ENCODE data around the gene BPIFB6. TPM values are rescaled to one million over a fixed set of nuclear protein-coding genes. Genes with fewer than 3 reads are reported as not detected.

BPIFB6 gene
- polyA plus RNA-seq, 1 of the 3 experiments (the other 2 are of a cell fraction): not detected

GRCh38 chr20:33034115-33034514, 2.7 kb downstream of the BPIFB6 start:
- Histone ChIP-seq H3K27ac (ENCODE audit: low read depth in 2 of 2, low read length in 1 of 2) (no peak overlapping the region), H3K36me3 (replicated peaks in 1 of 2; ENCODE audit: control insufficient read depth in 1 of 2, insufficient read depth in 2 of 2, low read length in 1 of 2) (no peaks in the 10 kb centered on the region), H3K79me2 (ENCODE audit: insufficient read depth) (no peaks in the 10 kb centered on the region), H3K4me3 (ENCODE audit: low read depth in 2 of 2, low read length in 1 of 2) (no peak overlapping the region), H3F3A (replicated peaks; ENCODE audit: insufficient read depth) (no peaks in the 10 kb centered on the region), H3K27me3 (ENCODE audit: insufficient read depth) (peaks cover 6% of the 10 kb centered on the region; the same call in 1 of the 2 replicates), H3K9me3 (no peaks in the 10 kb centered on the region), H3K4me2 (no peak overlapping the region), H3K9me2 (no peaks in the 10 kb centered on the region), H2AFZ (ENCODE audit: low read depth) (no peak overlapping the region), H3K4me1 (ENCODE audit: control insufficient read depth in 1 of 2, insufficient read depth in 2 of 2, low read depth in 1 of 2, low read length in 1 of 2) (no peaks in the 10 kb centered on the region), H3K9ac (no peak overlapping the region), H4K20me1 (ENCODE audit: insufficient read depth) (no peaks in the 10 kb centered on the region)
- WGBS (ENCODE audit: low lambda C conversion rate): 17% methylated on average over 5 of the region's 5 CpGs
- TF ChIP-seq PBX3 (IDR thresholded peaks at IDR 0.05) (no peak), RFX5 (IDR thresholded peaks at IDR 0.05; ENCODE audit: low read length) (no peak), REST (IDR thresholded peaks at IDR 0.05; ENCODE audit: low read depth, low read length) (no peak), USF1 (IDR thresholded peaks at IDR 0.05; ENCODE audit: borderline replicate concordance, low read depth) (no peak), YY1 (IDR thresholded peaks at IDR 0.05; ENCODE audit: low read depth) (no peak), TAF1 (IDR thresholded peaks at IDR 0.05; ENCODE audit: borderline replicate concordance, low read depth, low read length) (no peak), TCF12 (IDR thresholded peaks at IDR 0.05) (no peak), GATA2 (CRISPR knock-in tag; IDR thresholded peaks at IDR 0.05) (no peak), CTCF (IDR thresholded peaks at IDR 0.05) (no peak)
- ChIA-PET CTCF (no interaction called here), POLR2A (no interaction called here)
- no peak for DNase-seq

All from SK-N-SH (cell line).